A549 (cell line): ENCODE measurements around the gene TYW5. TPM values are rescaled to one million over a fixed set of nuclear protein-coding genes. Genes with fewer than 3 reads are reported as not detected.
A peak's percentile ranks its signal among the peaks of the same experiment; 100 is the strongest.

ENCODE experiments used
- ATAC-seq, 2 experiments: fragments of 200-7000 bp in 1 of 2; fragments of >200 bp in 1 of 2; cut with Nextera tagmentation in 1 of 2; cut with Tn5 transposase in 1 of 2; 3 replicates each; pipeline versions ENCODE4 v1.8.0 to v1.9.1; 2018 to 2020; ENCODE audit warnings: mild to moderate bottlenecking in 1 of 2, moderate library complexity in 1 of 2
- CTCF ChIA-PET: fragments of 300-600 bp; sonication (Branson Sonifier 250); formaldehyde crosslinking; extraction: SDS; loops from one replicate; lab custom pipeline; 2021; ENCODE audit warnings: antibody characterized with exemption, inconsistent platforms; lab: Yijun Ruan, JAX
- POLR2A ChIA-PET: fragments of 350-600 bp; formaldehyde crosslinking; extraction: SDS; loops from one replicate; lab custom pipeline; 2021; ENCODE audit warnings: antibody characterized with exemption, inconsistent platforms; lab: Yijun Ruan, JAX
- DNase-seq, 2 experiments: peaks; one replicate each; pipeline versions ENCODE4 v3.0.0 to v3.0.0-alpha.2; 2011 to 2016; ENCODE audit warnings: low read depth in 1 of 2, low spot score in 1 of 2
- FAIRE-seq: peaks from 2 replicates; lab custom pipeline; 2011; peaks lifted over from hg19 to GRCh38; lab: Jason Lieb, UNC
- H3K27ac ChIP-seq, 2 experiments: fragments of >200 bp; sonication (Bioruptor Twin); formaldehyde crosslinking; 3 replicates each; pipeline ENCODE4 v1.5.1; 2016 to 2017
- H3K4me1 ChIP-seq: fragments of >200 bp; sonication (Bioruptor Twin); formaldehyde crosslinking; 3 replicates; pipeline ENCODE4 v1.6.1; 2016
- H3K4me2 ChIP-seq: fragments of >200 bp; sonication (Bioruptor Twin); formaldehyde crosslinking; 3 replicates; pipeline ENCODE4 v1.6.1; 2016
- H3K4me3 ChIP-seq: fragments of >200 bp; sonication (Bioruptor Twin); formaldehyde crosslinking; 3 replicates; pipeline ENCODE4 v1.5.1; 2016
- H3K9me3 ChIP-seq: fragments of >200 bp; sonication (Bioruptor Twin); formaldehyde crosslinking; 3 replicates; pipeline ENCODE4 v1.6.1; 2016
- ATOH8 ChIP-seq: fragments of 250-450 bp; sonication (Bioruptor Pico); IDR thresholded peaks from 2 replicates; pipeline ENCODE4 v1.5.0; 2020; ENCODE audit warnings: low read depth, mild to moderate bottlenecking, moderate library complexity
- BHLHE40 ChIP-seq: IDR thresholded peaks from 2 replicates; pipeline ENCODE4 v1.6.1; 2012; ENCODE audit warnings: low read depth, low read length, inconsistent platforms
- CBX8 ChIP-seq: fragments of 200-600 bp; sonication (generic); IDR thresholded peaks from 2 replicates; pipeline ENCODE4 v1.6.1; 2016
- CHD4 ChIP-seq: fragments of 200-600 bp; sonication (generic); IDR thresholded peaks from 2 replicates; pipeline ENCODE4 v1.6.1; 2016; ENCODE audit warnings: antibody characterized with exemption, mild to moderate bottlenecking, borderline replicate concordance
- CTCF ChIP-seq: fragments of >200 bp; sonication (Bioruptor Twin); formaldehyde crosslinking; IDR thresholded peaks from 3 replicates; pipeline ENCODE4 v1.5.1; 2016
- EP300 ChIP-seq, 2 experiments: fragments of >200 bp; sonication (Bioruptor Twin); formaldehyde crosslinking; IDR thresholded peaks; 2 replicates in 1 of 2; 3 replicates in 1 of 2; pipeline ENCODE4 v1.6.1; 2016 to 2017
- FOXS1 ChIP-seq: fragments of 250-450 bp; sonication (Bioruptor Pico); IDR thresholded peaks from 2 replicates; pipeline ENCODE4 v1.5.0; 2020; ENCODE audit warnings: mild to moderate bottlenecking, moderate library complexity
- HDAC2 ChIP-seq: fragments of 200-600 bp; sonication (generic); IDR thresholded peaks from 2 replicates; pipeline ENCODE4 v1.6.1; 2016
- JUN ChIP-seq, 2 experiments: fragments of >200 bp; sonication (Bioruptor Twin); formaldehyde crosslinking; IDR thresholded peaks; 2 replicates in 1 of 2; 3 replicates in 1 of 2; pipeline ENCODE4 v1.6.1; 2016 to 2017
- KDM5A ChIP-seq: fragments of 200-600 bp; sonication (generic); IDR thresholded peaks from 2 replicates; pipeline ENCODE4 v1.6.1; 2016; ENCODE audit warnings: antibody characterized with exemption, mild to moderate bottlenecking
- NFE2L2 ChIP-seq: fragments of 150-350 bp; conservative IDR thresholded peaks from 2 replicates; pipeline ENCODE4 v1.6.1; 2014; ENCODE audit warnings: low read length
- NPAS2 ChIP-seq: fragments of 250-450 bp; sonication (Bioruptor Pico); IDR thresholded peaks from 2 replicates; pipeline ENCODE4 v1.8.0; 2022; ENCODE audit warnings: mild to moderate bottlenecking, moderate library complexity, borderline replicate concordance
- NR3C1 ChIP-seq: fragments of >200 bp; sonication (Bioruptor Twin); formaldehyde crosslinking; IDR thresholded peaks from 3 replicates; pipeline ENCODE4 v1.6.1; 2017
- PHF8 ChIP-seq: fragments of 200-600 bp; sonication (generic); IDR thresholded peaks from 2 replicates; pipeline ENCODE4 v1.6.1; 2016; ENCODE audit warnings: low read depth, mild to moderate bottlenecking, antibody characterized with exemption, moderate library complexity, borderline replicate concordance
- RFX5 ChIP-seq: fragments of 450-650 bp; IDR thresholded peaks from 2 replicates; pipeline ENCODE4 v1.7.1; 2014; ENCODE audit warnings: antibody characterized with exemption, mild to moderate bottlenecking, moderate library complexity
- RNF2 ChIP-seq: fragments of 200-600 bp; sonication (generic); IDR thresholded peaks from 2 replicates; pipeline ENCODE4 v1.6.1; 2016; ENCODE audit warnings: low read depth, mild to moderate bottlenecking, antibody characterized with exemption, moderate library complexity, borderline replicate concordance
- SMC3 ChIP-seq: fragments of >200 bp; sonication (Bioruptor Twin); formaldehyde crosslinking; IDR thresholded peaks from 3 replicates; pipeline ENCODE4 v1.6.1; 2018; ENCODE audit warnings: inconsistent platforms
- TP53 ChIP-seq: fragments of 250-450 bp; sonication (Bioruptor Pico); IDR thresholded peaks from 2 replicates; pipeline ENCODE4 v1.5.0; 2021; ENCODE audit warnings: mild to moderate bottlenecking, moderate library complexity
- ZFP36 ChIP-seq: fragments of 450-650 bp; IDR thresholded peaks from 2 replicates; pipeline ENCODE4 v1.6.1; 2014; ENCODE audit warnings: borderline replicate concordance; ENCODE audit not compliant: partially characterized antibody
- WGBS: methylation state at CpG from one replicate; pipeline ENCODE4 v1.1.6; 2017; ENCODE audit errors: missing lambda C conversion rate; 5-methylcytosine and 5-hydroxymethylcytosine counted together
- polyA plus RNA-seq, 4 experiments: library from polyadenylated mRNA; depleted of rRNA in 3 of 4; stranded (reverse); fragments of >200 nt; fragmentation: RNase III in 1 of 4; extraction: RNeasy Plus Mini Kit Qiagen cat#74134 plus additional on column Dnase treatment in 1 of 4; gene quantifications; 2 replicates in 3 of 4; 3 replicates in 1 of 4; pipeline ENCODE4 v1.2.3, GENCODE V29; 2011 to 2017
- TF ChIP-seq, protein P1 (sequence below): fragments of 450-650 bp; IDR thresholded peaks from 2 replicates; pipeline ENCODE4 v1.6.1; 2014; ENCODE audit warnings: antibody characterized with exemption
- TF ChIP-seq, protein P2 (sequence below): fragments of 250-450 bp; sonication (Bioruptor Pico); IDR thresholded peaks from 2 replicates; pipeline ENCODE4 v1.5.0; 2021; ENCODE audit warnings: mild to moderate bottlenecking, moderate library complexity, borderline replicate concordance

The TYW5 gene
- polyA plus RNA-seq, 2 of the 4 experiments (the other 2 are of a cell fraction) = 7.8 to 15.2 TPM

- ChIA-PET CTCF (interaction anchor here (1.3 kb wide), 1 partner anchor 15 kb away, joined by 3 read pairs; no protein-coding TSS in a partner anchor), POLR2A (no interaction called here)
- H3K4me2 ChIP-seq = no peak overlapping the region
- DNase-seq = no peak
- no peak overlapping the region for H3K27ac ChIP-seq
- TF ChIP-seq NFE2L2 = no peak
- TF ChIP-seq RNF2 = no peak
- TF ChIP-seq NPAS2 (CRISPR knock-in tag) = no peak
- TF ChIP-seq JUN (IDR thresholded peaks at IDR 0.05) = no peak
- TF ChIP-seq CTCF = no peak
- TF ChIP-seq FOXS1 (CRISPR knock-in tag) = no peak
- TF ChIP-seq SMC3 = no peak
- TF ChIP-seq RFX5 = no peak
- TF ChIP-seq CBX8 = no peak
- no peak for TF ChIP-seq EP300 (IDR thresholded peaks at IDR 0.05)
- no peak for TF ChIP-seq BHLHE40
- no peak for TF ChIP-seq ATOH8 (CRISPR knock-in tag)
- TF ChIP-seq ZFP36 = no peak
- H3K4me3 ChIP-seq = no peak overlapping the region
- no peak for FAIRE-seq
- ATAC-seq = no peak
- 90% methylated on average over 4 of the region's 4 CpGs for WGBS
- peaks cover 21% of the 10 kb centered on the region for H3K4me1 ChIP-seq
- H3K9me3 ChIP-seq = no peaks in the 10 kb centered on the region
Measured at GRCh38 chr2:199958014-199958413, 2.7 kb upstream of the TYW5 start.

DNA sequence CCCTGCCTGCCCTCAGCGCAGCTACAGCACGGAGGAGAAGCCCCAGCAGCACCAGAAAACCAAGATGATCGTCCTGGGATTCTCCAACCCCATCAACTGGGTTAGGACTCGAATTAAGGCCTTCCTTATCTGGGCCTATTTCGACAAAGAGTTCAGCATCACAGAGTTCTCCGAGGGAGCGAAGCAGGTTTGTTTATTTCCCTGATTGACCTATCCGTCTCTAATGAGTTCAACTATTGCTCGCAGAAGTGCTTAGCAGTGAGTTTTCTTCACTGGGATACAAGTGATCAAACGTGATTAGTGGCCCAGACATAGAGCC is 730 bp upstream of the TYW5 start:
- Histone ChIP-seq H3K27ac (peak overlapping the region; percentile 98 to 100), H3K4me1 (peaks cover 21% of the 10 kb centered on the region), H3K4me2 (peak overlapping the region; percentile 99), H3K9me3 (no peaks in the 10 kb centered on the region), H3K4me3 (peak overlapping the region; percentile 98)
- FAIRE-seq (no peak), DNase-seq (peak in 1 of 2 experiments; percentile 16), ATAC-seq (no peak; a peak in 1 of 6 replicates)
- WGBS = under 1% methylated on average over 10 of the region's 10 CpGs
- ChIA-PET CTCF (interaction anchor here (0.6 to 1.1 kb wide), 3 partner anchors 9 to 18 kb away, joined by 3 read pairs; no protein-coding TSS in a partner anchor), POLR2A (no interaction called here)
- TF ChIP-seq, protein P1, sequence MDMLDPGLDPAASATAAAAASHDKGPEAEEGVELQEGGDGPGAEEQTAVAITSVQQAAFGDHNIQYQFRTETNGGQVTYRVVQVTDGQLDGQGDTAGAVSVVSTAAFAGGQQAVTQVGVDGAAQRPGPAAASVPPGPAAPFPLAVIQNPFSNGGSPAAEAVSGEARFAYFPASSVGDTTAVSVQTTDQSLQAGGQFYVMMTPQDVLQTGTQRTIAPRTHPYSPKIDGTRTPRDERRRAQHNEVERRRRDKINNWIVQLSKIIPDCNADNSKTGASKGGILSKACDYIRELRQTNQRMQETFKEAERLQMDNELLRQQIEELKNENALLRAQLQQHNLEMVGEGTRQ = no peak
- TF ChIP-seq PHF8 = peak; percentile 36; the same call in 1 of the 2 replicates
- TF ChIP-seq TP53 (CRISPR knock-in tag) = no peak
- peak; percentile 9; the same call in 1 of the 2 replicates for TF ChIP-seq HDAC2
- TF ChIP-seq NR3C1 = no peak
- no peak for TF ChIP-seq CHD4
- TF ChIP-seq, protein P2, sequence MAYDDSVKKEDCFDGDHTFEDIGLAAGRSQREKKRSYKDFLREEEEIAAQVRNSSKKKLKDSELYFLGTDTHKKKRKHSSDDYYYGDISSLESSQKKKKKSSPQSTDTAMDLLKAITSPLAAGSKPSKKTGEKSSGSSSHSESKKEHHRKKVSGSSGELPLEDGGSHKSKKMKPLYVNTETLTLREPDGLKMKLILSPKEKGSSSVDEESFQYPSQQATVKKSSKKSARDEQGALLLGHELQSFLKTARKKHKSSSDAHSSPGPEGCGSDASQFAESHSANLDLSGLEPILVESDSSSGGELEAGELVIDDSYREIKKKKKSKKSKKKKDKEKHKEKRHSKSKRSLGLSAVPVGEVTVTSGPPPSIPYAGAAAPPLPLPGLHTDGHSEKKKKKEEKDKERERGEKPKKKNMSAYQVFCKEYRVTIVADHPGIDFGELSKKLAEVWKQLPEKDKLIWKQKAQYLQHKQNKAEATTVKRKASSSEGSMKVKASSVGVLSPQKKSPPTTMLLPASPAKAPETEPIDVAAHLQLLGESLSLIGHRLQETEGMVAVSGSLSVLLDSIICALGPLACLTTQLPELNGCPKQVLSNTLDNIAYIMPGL (CRISPR knock-in tag) = no peak
- TF ChIP-seq KDM5A = peak; percentile 93
